ENCODE measurements around the gene PPP2R3A. TPM values are rescaled to one million over a fixed set of nuclear protein-coding genes. Genes with fewer than 3 reads are reported as not detected.

PPP2R3A gene
- total and polyA plus RNA-seq, 2 donors (not counting 3 experiments of a cell fraction or from before 2014, with no cell fraction given): 3.3 to 14.6 TPM

DNA sequence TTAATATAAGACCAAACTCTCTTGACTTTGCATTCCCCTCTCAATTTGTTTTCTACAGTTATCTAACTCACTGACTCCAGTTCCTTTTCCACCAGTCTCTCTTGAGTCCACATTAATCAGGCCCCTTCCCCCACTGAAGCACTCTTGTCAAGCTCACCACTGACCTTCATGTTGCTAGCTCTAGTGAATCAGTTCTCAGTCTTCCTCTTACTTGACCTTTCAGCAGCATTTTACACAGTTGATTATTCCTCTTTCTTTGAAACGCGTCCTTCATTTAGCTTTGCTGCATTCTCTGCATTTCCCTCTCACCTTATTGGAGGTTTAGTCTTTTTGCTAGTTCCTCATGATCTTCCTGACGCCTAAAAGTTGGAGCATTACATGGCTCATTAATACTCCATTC lies 8.3 kb downstream of the PPP2R3A start:
- dilution Hi-C loops (cut with MboI; ENCODE audit: extremely low pct_ligation_motif_present, low sequenced_read_pairs): no loop called here
- no TSS peak for BruUV-seq (replicated peaks)

More for the DNA sequence above, 8.3 kb downstream of the PPP2R3A start:
- no peaks in the 10 kb centered on the region for H3K4me1 ChIP-seq (ENCODE audit: control insufficient read depth, extremely low read depth, insufficient read depth, low read length)
- H4K20me1 ChIP-seq (replicated peaks; ENCODE audit: control insufficient read depth, extremely low read depth, insufficient read depth, low read length): peaks cover 2% of the 10 kb centered on the region
- FAIRE-seq (no peak), DNase-seq (ENCODE audit: low read depth, low spot score) (no peak)
- H3K27me3 ChIP-seq (ENCODE audit: control insufficient read depth in 2 of 2, insufficient read depth in 2 of 2, low read length in 2 of 2): no peaks in the 10 kb centered on the region
- H3K4me3 ChIP-seq (replicated peaks in 1 of 3; ENCODE audit: insufficient read depth in 1 of 3, low read depth in 1 of 3, low read length in 3 of 3): no peak overlapping the region
- TF ChIP-seq EZH2 (IDR thresholded peaks at IDR 0.05; ENCODE audit: borderline replicate concordance, low read depth, low read length, severe bottlenecking): no peak
- TF ChIP-seq FOS (IDR thresholded peaks at IDR 0.05; ENCODE audit: borderline replicate concordance, insufficient read depth, low read length): no peak
- no peak for TF ChIP-seq MYC (IDR thresholded peaks at IDR 0.05; ENCODE audit: low read depth, low read length)
- no peak for TF ChIP-seq POLR2A (IDR thresholded peaks at IDR 0.05; ENCODE audit: low read depth, low read length)
- TF ChIP-seq, protein P1, sequence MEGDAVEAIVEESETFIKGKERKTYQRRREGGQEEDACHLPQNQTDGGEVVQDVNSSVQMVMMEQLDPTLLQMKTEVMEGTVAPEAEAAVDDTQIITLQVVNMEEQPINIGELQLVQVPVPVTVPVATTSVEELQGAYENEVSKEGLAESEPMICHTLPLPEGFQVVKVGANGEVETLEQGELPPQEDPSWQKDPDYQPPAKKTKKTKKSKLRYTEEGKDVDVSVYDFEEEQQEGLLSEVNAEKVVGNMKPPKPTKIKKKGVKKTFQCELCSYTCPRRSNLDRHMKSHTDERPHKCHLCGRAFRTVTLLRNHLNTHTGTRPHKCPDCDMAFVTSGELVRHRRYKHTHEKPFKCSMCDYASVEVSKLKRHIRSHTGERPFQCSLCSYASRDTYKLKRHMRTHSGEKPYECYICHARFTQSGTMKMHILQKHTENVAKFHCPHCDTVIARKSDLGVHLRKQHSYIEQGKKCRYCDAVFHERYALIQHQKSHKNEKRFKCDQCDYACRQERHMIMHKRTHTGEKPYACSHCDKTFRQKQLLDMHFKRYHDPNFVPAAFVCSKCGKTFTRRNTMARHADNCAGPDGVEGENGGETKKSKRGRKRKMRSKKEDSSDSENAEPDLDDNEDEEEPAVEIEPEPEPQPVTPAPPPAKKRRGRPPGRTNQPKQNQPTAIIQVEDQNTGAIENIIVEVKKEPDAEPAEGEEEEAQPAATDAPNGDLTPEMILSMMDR (IDR thresholded peaks at IDR 0.05; ENCODE audit: extremely low read depth in 1 of 2, insufficient read depth in 1 of 2, low read depth in 1 of 2, low read length in 2 of 2): no peak
- no peak for TF ChIP-seq POLR2AphosphoS5 (IDR thresholded peaks at IDR 0.05; ENCODE audit: insufficient read depth, low read depth, low read length)
- no peak for TF ChIP-seq JUN (IDR thresholded peaks at IDR 0.05; ENCODE audit: borderline replicate concordance, insufficient read depth, insufficient read length, low read depth)
- TF ChIP-seq GATA2 (IDR thresholded peaks at IDR 0.05; ENCODE audit: insufficient read depth, insufficient read length, low read depth, low read length): no peak
- no peak for TF ChIP-seq MAX (IDR thresholded peaks at IDR 0.05; ENCODE audit: insufficient read depth, insufficient read length)
- intact Hi-C loops (cut with micrococcal nuclease): no loop called here
- no peaks in the 10 kb centered on the region for H3K36me3 ChIP-seq (ENCODE audit: control insufficient read depth in 2 of 2, extremely low read depth in 1 of 2, insufficient read depth in 2 of 2, low read length in 2 of 2)
- H3K9me3 ChIP-seq (replicated peaks; ENCODE audit: control insufficient read depth, insufficient read depth, low read length): no peaks in the 10 kb centered on the region
- H3K79me2 ChIP-seq (ENCODE audit: control insufficient read depth, insufficient read depth, low read length): peaks cover 2% of the 10 kb centered on the region
- H3K9ac ChIP-seq (replicated peaks; ENCODE audit: extremely low read depth, insufficient read depth, low read length): no peak overlapping the region
- CTCF ChIA-PET: no interaction called here
- no peak overlapping the region for H3K27ac ChIP-seq (ENCODE audit: insufficient read depth, low read depth, low read length)
- no peaks in the 10 kb centered on the region for H3K9me1 ChIP-seq (replicated peaks; ENCODE audit: control insufficient read depth, extremely low read depth, insufficient read depth, low read length)
- POLR2A ChIA-PET: no interaction called here
- H2AFZ ChIP-seq (ENCODE audit: low read depth, low read length): no peak overlapping the region
- no peak overlapping the region for H3K4me2 ChIP-seq (ENCODE audit: insufficient read depth, low read length)

Data from endothelial cell of umbilical vein (primary cell).